Activated CD4-positive, alpha-beta T cell treated with anti-CD3 and anti-CD28 coated beads, Interleukin-2, amount 50 U/mL, for 24 hours (primary cell): Measurements from ENCODE around the gene DZIP3.
"Not testable (repeated sequence)": the region's sequence is repeated elsewhere in the genome, so short reads cannot be mapped to it uniquely, and the experiment has no call there.

Experiments used
- DNase-seq, 2 donors: peaks; one replicate each; pipeline ENCODE4 v3.0.0-alpha.2; 2020; ENCODE audit warnings: low read depth in 1 of 2, low spot score in 1 of 2

The DZIP3 gene

GRCh38 chr3:108598375-108598774 is 8.9 kb downstream of the DZIP3 start:
- no peak for DNase-seq

GRCh38 chr3:108599677-108600409 is 10.3 kb downstream of the DZIP3 start:
- no peak for DNase-seq

GRCh38 chr3:108602249-108602934 is 12.9 kb downstream of the DZIP3 start:
- no peak for DNase-seq

- no peak for DNase-seq
Measured at GRCh38 chr3:108602935-108603294, 13.4 kb downstream of the DZIP3 start.

GRCh38 chr3:108603691-108604090 is 14.2 kb downstream of the DZIP3 start:
- no peak for DNase-seq

GRCh38 chr3:108605028-108605427 is 15.5 kb downstream of the DZIP3 start:
- DNase-seq: no peak

- DNase-seq: no peak
Measured at GRCh38 chr3:108605491-108605890, 16.0 kb downstream of the DZIP3 start.

- DNase-seq: no peak
Measured at GRCh38 chr3:108608750-108609149, 19.2 kb downstream of the DZIP3 start.

- DNase-seq: no peak
Measured at GRCh38 chr3:108610651-108611050, 21.1 kb downstream of the DZIP3 start.

- DNase-seq: not testable (repeated sequence)
Measured at GRCh38 chr3:108616090-108616489, 26.6 kb downstream of the DZIP3 start.

- DNase-seq: no peak
Measured at GRCh38 chr3:108620250-108620649, 30.7 kb downstream of the DZIP3 start.

- DNase-seq: no peak
Measured at GRCh38 chr3:108623504-108623903, 34.0 kb downstream of the DZIP3 start.

- no peak for DNase-seq
Measured at GRCh38 chr3:108629974-108630373, 40.5 kb downstream of the DZIP3 start.

GRCh38 chr3:108642526-108642925 is 53.0 kb downstream of the DZIP3 start:
- no peak for DNase-seq

- DNase-seq: no peak
Measured at GRCh38 chr3:108645364-108645763, 55.8 kb downstream of the DZIP3 start.

- DNase-seq: not testable (repeated sequence)
Measured at GRCh38 chr3:108655664-108656063, 66.1 kb downstream of the DZIP3 start.

GRCh38 chr3:108661699-108662098 is 72.2 kb downstream of the DZIP3 start:
- DNase-seq: no peak

GRCh38 chr3:108662142-108662738 is 72.7 kb downstream of the DZIP3 start:
- DNase-seq: peak in 1 of 2 donors; percentile 69

- DNase-seq: no peak
Measured at GRCh38 chr3:108664266-108664665, 74.7 kb downstream of the DZIP3 start.

- DNase-seq: no peak
Measured at GRCh38 chr3:108667312-108667711, 77.8 kb downstream of the DZIP3 start.

- no peak for DNase-seq
Measured at GRCh38 chr3:108669208-108669607, 79.7 kb downstream of the DZIP3 start.

GRCh38 chr3:108672701-108673100 is 83.2 kb downstream of the DZIP3 start:
- DNase-seq: no peak
